A549 (cell line): ENCODE results near the gene ELL2. TPM values are rescaled to one million over a fixed set of nuclear protein-coding genes. Genes with fewer than 3 reads are reported as not detected.

ENCODE experiments used
- ATAC-seq, 2 experiments: fragments of 200-7000 bp in 1 of 2; fragments of >200 bp in 1 of 2; cut with Nextera tagmentation in 1 of 2; cut with Tn5 transposase in 1 of 2; 3 replicates each; pipeline versions ENCODE4 v1.8.0 to v1.9.1; 2018 to 2020; ENCODE audit warnings: mild to moderate bottlenecking in 1 of 2, moderate library complexity in 1 of 2
- CTCF ChIA-PET: fragments of 300-600 bp; sonication (Branson Sonifier 250); formaldehyde crosslinking; extraction: SDS; loops from one replicate; lab custom pipeline; 2021; ENCODE audit warnings: antibody characterized with exemption, inconsistent platforms; lab: Yijun Ruan, JAX
- POLR2A ChIA-PET: fragments of 350-600 bp; formaldehyde crosslinking; extraction: SDS; loops from one replicate; lab custom pipeline; 2021; ENCODE audit warnings: antibody characterized with exemption, inconsistent platforms; lab: Yijun Ruan, JAX
- DNase-seq, 2 experiments: peaks; one replicate each; pipeline versions ENCODE4 v3.0.0 to v3.0.0-alpha.2; 2011 to 2016; ENCODE audit warnings: low read depth in 1 of 2, low spot score in 1 of 2
- FAIRE-seq: peaks from 2 replicates; lab custom pipeline; 2011; peaks lifted over from hg19 to GRCh38; lab: Jason Lieb, UNC
- H3K27ac ChIP-seq, 2 experiments: fragments of >200 bp; sonication (Bioruptor Twin); formaldehyde crosslinking; 3 replicates each; pipeline ENCODE4 v1.5.1; 2016 to 2017
- H3K4me1 ChIP-seq: fragments of >200 bp; sonication (Bioruptor Twin); formaldehyde crosslinking; 3 replicates; pipeline ENCODE4 v1.6.1; 2016
- H3K4me2 ChIP-seq: fragments of >200 bp; sonication (Bioruptor Twin); formaldehyde crosslinking; 3 replicates; pipeline ENCODE4 v1.6.1; 2016
- H3K4me3 ChIP-seq: fragments of >200 bp; sonication (Bioruptor Twin); formaldehyde crosslinking; 3 replicates; pipeline ENCODE4 v1.5.1; 2016
- H3K9me3 ChIP-seq: fragments of >200 bp; sonication (Bioruptor Twin); formaldehyde crosslinking; 3 replicates; pipeline ENCODE4 v1.6.1; 2016
- ATOH8 ChIP-seq: fragments of 250-450 bp; sonication (Bioruptor Pico); IDR thresholded peaks from 2 replicates; pipeline ENCODE4 v1.5.0; 2020; ENCODE audit warnings: low read depth, mild to moderate bottlenecking, moderate library complexity
- CEBPB ChIP-seq, 2 experiments: fragments of >200 bp in 1 of 2; sonication (Bioruptor Twin) in 1 of 2; formaldehyde crosslinking in 1 of 2; IDR thresholded peaks; 2 replicates each; pipeline ENCODE4 v1.6.1; 2012 to 2016
- CHD2 ChIP-seq: fragments of 150-350 bp; IDR thresholded peaks from 2 replicates; pipeline ENCODE4 v1.6.1; 2014; ENCODE audit warnings: low read length; ENCODE audit not compliant: partially characterized antibody
- EHMT2 ChIP-seq: fragments of 200-600 bp; sonication (generic); IDR thresholded peaks from 2 replicates; pipeline ENCODE4 v1.6.1; 2016; ENCODE audit warnings: antibody characterized with exemption, low read depth, mild to moderate bottlenecking, moderate library complexity
- ELK1 ChIP-seq: fragments of 150-350 bp; IDR thresholded peaks from 2 replicates; pipeline ENCODE4 v1.6.1; 2014; ENCODE audit warnings: low read depth, mild to moderate bottlenecking, low read length
- ESRRA ChIP-seq: fragments of 150-350 bp; IDR thresholded peaks from 2 replicates; pipeline ENCODE4 v1.6.1; 2014; ENCODE audit warnings: mild to moderate bottlenecking, low read length, borderline replicate concordance
- HDAC2 ChIP-seq: fragments of 200-600 bp; sonication (generic); IDR thresholded peaks from 2 replicates; pipeline ENCODE4 v1.6.1; 2016
- HEYL ChIP-seq: fragments of 250-450 bp; sonication (Bioruptor Pico); IDR thresholded peaks from 2 replicates; pipeline ENCODE4 v1.8.0; 2021; ENCODE audit warnings: mild to moderate bottlenecking, moderate library complexity
- JUNB ChIP-seq: fragments of >200 bp; sonication (Bioruptor Twin); formaldehyde crosslinking; IDR thresholded peaks from 2 replicates; pipeline ENCODE4 v1.6.1; 2016
- KDM1A ChIP-seq: fragments of 200-600 bp; sonication (generic); IDR thresholded peaks from 2 replicates; pipeline ENCODE4 v1.6.1; 2016; ENCODE audit warnings: low read depth, mild to moderate bottlenecking
- MAFK ChIP-seq: fragments of 450-650 bp; IDR thresholded peaks from 2 replicates; pipeline ENCODE4 v1.6.1; 2014; ENCODE audit not compliant: partially characterized antibody
- NFE2L2 ChIP-seq: fragments of 150-350 bp; conservative IDR thresholded peaks from 2 replicates; pipeline ENCODE4 v1.6.1; 2014; ENCODE audit warnings: low read length
- NR3C1 ChIP-seq: fragments of >200 bp; sonication (Bioruptor Twin); formaldehyde crosslinking; IDR thresholded peaks from 3 replicates; pipeline ENCODE4 v1.6.1; 2017
- POLR2AphosphoS2 ChIP-seq: conservative IDR thresholded peaks from 2 replicates; pipeline ENCODE4 v1.6.1; 2012; ENCODE audit warnings: low read length, improper control_type of control experiment, inconsistent platforms
- RAD21 ChIP-seq, 2 experiments: fragments of >200 bp in 1 of 2; sonication (Bioruptor Twin) in 1 of 2; formaldehyde crosslinking in 1 of 2; IDR thresholded peaks in 1 of 2; conservative IDR thresholded peaks in 1 of 2; 2 replicates in 1 of 2; 3 replicates in 1 of 2; pipeline ENCODE4 v1.6.1; 2012 to 2018; ENCODE audit warnings: inconsistent platforms in 1 of 2
- RCOR1 ChIP-seq: fragments of 150-350 bp; IDR thresholded peaks from 2 replicates; pipeline ENCODE4 v1.6.1; 2014; ENCODE audit warnings: antibody characterized with exemption, low read length, low read depth
- USF2 ChIP-seq: fragments of 450-650 bp; IDR thresholded peaks from 2 replicates; pipeline ENCODE4 v1.6.1; 2014; ENCODE audit warnings: antibody characterized with exemption
- ZSCAN20 ChIP-seq: fragments of 250-450 bp; sonication (Bioruptor Pico); IDR thresholded peaks from 2 replicates; pipeline ENCODE4 v1.8.0; 2022; ENCODE audit warnings: mild to moderate bottlenecking, moderate library complexity
- WGBS: methylation state at CpG from one replicate; pipeline ENCODE4 v1.1.6; 2017; ENCODE audit errors: missing lambda C conversion rate; 5-methylcytosine and 5-hydroxymethylcytosine counted together
- polyA plus RNA-seq, 4 experiments: library from polyadenylated mRNA; depleted of rRNA in 3 of 4; stranded (reverse); fragments of >200 nt; fragmentation: RNase III in 1 of 4; extraction: RNeasy Plus Mini Kit Qiagen cat#74134 plus additional on column Dnase treatment in 1 of 4; gene quantifications; 2 replicates in 3 of 4; 3 replicates in 1 of 4; pipeline ENCODE4 v1.2.3, GENCODE V29; 2011 to 2017
- TF ChIP-seq, protein P1 (sequence below): fragments of >200 bp; sonication (Bioruptor Twin); formaldehyde crosslinking; IDR thresholded peaks from 3 replicates; pipeline ENCODE4 v1.5.1; 2016
- TF ChIP-seq, protein P2 (sequence below): IDR thresholded peaks from 2 replicates; pipeline ENCODE4 v1.6.1; 2012; ENCODE audit warnings: low read depth, borderline replicate concordance

The ELL2 gene
- polyA plus RNA-seq, 2 of the 4 experiments (the other 2 are of a cell fraction), result 11.8 to 24.2 TPM

DNA sequence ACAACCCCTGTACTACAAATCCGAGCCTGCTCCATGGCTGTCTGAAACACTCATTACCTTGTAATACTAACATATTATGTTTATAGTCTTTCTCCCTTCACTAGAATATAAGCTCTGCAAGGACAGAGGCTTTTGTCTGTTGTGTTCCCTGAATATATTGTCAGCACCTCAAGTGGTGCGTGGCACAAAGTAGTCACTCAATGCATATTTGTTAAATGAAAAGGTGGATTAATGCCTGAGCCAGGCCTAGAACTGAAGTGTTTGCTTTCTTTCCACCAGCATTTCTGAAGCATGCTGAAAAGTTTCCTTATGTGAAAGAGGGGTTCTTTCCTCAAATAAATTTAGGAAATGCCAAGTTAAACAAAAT lies 36.3 kb downstream of the ELL2 start:
- FAIRE-seq (no peak), ATAC-seq (no peak), DNase-seq (no peak)
- WGBS, result 92% methylated on average over 2 of the region's 2 CpGs
- Histone ChIP-seq H3K4me2 (peak overlapping the region; percentile 37; the same call in 2 of the 3 replicates), H3K27ac (peak overlapping the region in 1 of 2 experiments; percentile 23; a peak in 1 of 6 replicates), H3K4me3 (no peak overlapping the region), H3K9me3 (no peaks in the 10 kb centered on the region), H3K4me1 (peaks cover 17% of the 10 kb centered on the region)
- ChIA-PET POLR2A (no interaction called here), CTCF (interaction anchor here (1.4 kb wide), 1 partner anchor 411 kb away, joined by 7 read pairs; no protein-coding TSS in a partner anchor)
- TF ChIP-seq POLR2AphosphoS2, result no peak
- no peak for TF ChIP-seq JUNB
- TF ChIP-seq RAD21 (conservative IDR thresholded peaks at IDR 0.05 in 1 of 2, IDR thresholded peaks at IDR 0.05 in 1 of 2), result no peak
- TF ChIP-seq RCOR1, result no peak
- TF ChIP-seq, protein P1, sequence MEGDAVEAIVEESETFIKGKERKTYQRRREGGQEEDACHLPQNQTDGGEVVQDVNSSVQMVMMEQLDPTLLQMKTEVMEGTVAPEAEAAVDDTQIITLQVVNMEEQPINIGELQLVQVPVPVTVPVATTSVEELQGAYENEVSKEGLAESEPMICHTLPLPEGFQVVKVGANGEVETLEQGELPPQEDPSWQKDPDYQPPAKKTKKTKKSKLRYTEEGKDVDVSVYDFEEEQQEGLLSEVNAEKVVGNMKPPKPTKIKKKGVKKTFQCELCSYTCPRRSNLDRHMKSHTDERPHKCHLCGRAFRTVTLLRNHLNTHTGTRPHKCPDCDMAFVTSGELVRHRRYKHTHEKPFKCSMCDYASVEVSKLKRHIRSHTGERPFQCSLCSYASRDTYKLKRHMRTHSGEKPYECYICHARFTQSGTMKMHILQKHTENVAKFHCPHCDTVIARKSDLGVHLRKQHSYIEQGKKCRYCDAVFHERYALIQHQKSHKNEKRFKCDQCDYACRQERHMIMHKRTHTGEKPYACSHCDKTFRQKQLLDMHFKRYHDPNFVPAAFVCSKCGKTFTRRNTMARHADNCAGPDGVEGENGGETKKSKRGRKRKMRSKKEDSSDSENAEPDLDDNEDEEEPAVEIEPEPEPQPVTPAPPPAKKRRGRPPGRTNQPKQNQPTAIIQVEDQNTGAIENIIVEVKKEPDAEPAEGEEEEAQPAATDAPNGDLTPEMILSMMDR, result no peak
- no peak for TF ChIP-seq ELK1
- TF ChIP-seq CHD2, result no peak
- no peak for TF ChIP-seq ZSCAN20 (CRISPR knock-in tag)
- TF ChIP-seq USF2, result no peak
- no peak for TF ChIP-seq NR3C1
- no peak for TF ChIP-seq KDM1A
- TF ChIP-seq ESRRA, result no peak
- TF ChIP-seq HEYL, result no peak
- no peak for TF ChIP-seq EHMT2
- TF ChIP-seq NFE2L2, result no peak
- no peak for TF ChIP-seq CEBPB (IDR thresholded peaks at IDR 0.05)

DNA sequence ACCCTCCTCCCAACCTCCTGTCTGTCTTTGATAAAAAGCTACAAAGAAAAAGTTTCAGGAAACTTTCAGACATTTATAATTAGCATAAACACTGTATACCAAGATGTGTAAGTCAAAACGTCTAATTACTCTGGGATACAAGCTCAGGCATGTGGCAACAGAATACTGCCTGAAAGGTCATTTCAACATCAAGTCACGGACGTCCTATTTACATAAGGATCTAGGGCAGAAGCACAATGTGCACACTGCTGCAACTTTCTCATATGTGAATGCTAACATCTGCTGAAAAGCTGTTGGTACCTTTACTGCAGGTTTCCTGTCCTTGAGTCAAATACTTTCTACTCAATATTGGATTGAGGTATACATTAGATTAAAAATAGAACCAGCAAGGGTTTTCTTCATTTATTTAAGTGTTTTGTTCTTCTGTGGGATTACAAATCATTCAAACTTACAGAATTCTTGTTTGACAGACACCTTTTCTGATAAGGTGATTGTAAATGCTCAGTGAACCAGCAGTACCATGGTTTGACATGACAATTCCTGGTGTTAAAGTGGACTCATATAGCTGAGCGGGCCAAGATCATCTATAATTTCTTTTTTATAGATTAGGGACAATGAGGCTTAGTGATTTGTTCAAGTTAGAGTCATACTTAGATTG lies 36.8 kb downstream of the ELL2 start:
- POLR2A ChIA-PET, result no interaction called here
- TF ChIP-seq, protein P2, sequence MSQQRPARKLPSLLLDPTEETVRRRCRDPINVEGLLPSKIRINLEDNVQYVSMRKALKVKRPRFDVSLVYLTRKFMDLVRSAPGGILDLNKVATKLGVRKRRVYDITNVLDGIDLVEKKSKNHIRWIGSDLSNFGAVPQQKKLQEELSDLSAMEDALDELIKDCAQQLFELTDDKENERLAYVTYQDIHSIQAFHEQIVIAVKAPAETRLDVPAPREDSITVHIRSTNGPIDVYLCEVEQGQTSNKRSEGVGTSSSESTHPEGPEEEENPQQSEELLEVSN, result no peak
- no peak for TF ChIP-seq MAFK
- TF ChIP-seq USF2, result no peak
- TF ChIP-seq HEYL, result no peak
- TF ChIP-seq CEBPB (IDR thresholded peaks at IDR 0.05), result peak; percentile 37 to 43; a peak in 1 of 4 replicates
- TF ChIP-seq ATOH8 (CRISPR knock-in tag), result no peak
- TF ChIP-seq HDAC2, result no peak
- TF ChIP-seq, protein P1, result no peak
- TF ChIP-seq POLR2AphosphoS2, result no peak
- FAIRE-seq, result no peak
- peak in 1 of 2 experiments; percentile 44; a peak in 2 of 6 replicates for ATAC-seq
- Histone ChIP-seq H3K27ac (peak overlapping the region in 1 of 2 experiments; percentile 32; a peak in 1 of 6 replicates), H3K4me1 (peaks cover 17% of the 10 kb centered on the region), H3K4me2 (peak overlapping the region; percentile 37), H3K9me3 (no peaks in the 10 kb centered on the region), H3K4me3 (no peak overlapping the region)
- WGBS, result 44% methylated on average over 4 of the region's 4 CpGs
- CTCF ChIA-PET, result interaction anchor here (0.8 to 1.6 kb wide), 3 partner anchors 11 to 411 kb away, joined by 3 to 7 read pairs (median 3); no protein-coding TSS in a partner anchor
- peak in 1 of 2 experiments; percentile 25 for DNase-seq
